Neural cell (in vitro differentiated cells): ENCODE data around the gene KPTN. TPM values are rescaled to one million over a fixed set of nuclear protein-coding genes. Genes with fewer than 3 reads are reported as not detected.

Source experiments
- H2AFZ ChIP-seq: fragments of 200-600, 300-800 bp; sonication (generic), shearing (Covaris generic); 2 replicates; pipeline ENCODE4 v1.6.0; 2014; ENCODE audit warnings: low read depth, mild to moderate bottlenecking, antibody characterized with exemption, low read length, moderate library complexity
- H3F3A ChIP-seq: fragments of 200-600 bp; shearing (Covaris generic); 2 replicates; pipeline ENCODE4 v1.6.1; 2016; ENCODE audit warnings: mild to moderate bottlenecking, moderate library complexity, mixed read lengths, antibody characterized with exemption, low read length; ENCODE audit not compliant: insufficient read depth, poor library complexity, severe bottlenecking
- H3K27ac ChIP-seq: fragments of 200-600, 300-800 bp; sonication (generic), shearing (Covaris generic); 2 replicates; pipeline ENCODE4 v1.5.1; 2014; ENCODE audit warnings: mild to moderate bottlenecking, low read length, moderate library complexity
- H3K27me3 ChIP-seq: fragments of 300-800, 200-600 bp; sonication (generic), shearing (Covaris generic); 2 replicates; pipeline ENCODE4 v1.6.0; 2014; ENCODE audit warnings: mild to moderate bottlenecking, low read depth, low read length, moderate library complexity; ENCODE audit not compliant: insufficient read depth
- H3K36me3 ChIP-seq: fragments of 300-800, 200-600 bp; sonication (generic), shearing (Covaris generic); 2 replicates; pipeline ENCODE4 v1.5.1; 2014; ENCODE audit warnings: mild to moderate bottlenecking, antibody characterized with exemption, low read length, moderate library complexity; ENCODE audit not compliant: insufficient read depth
- H3K4me2 ChIP-seq: fragments of 300-800, 200-600 bp; sonication (generic), shearing (Covaris generic); 2 replicates; pipeline ENCODE4 v1.6.0; 2014; ENCODE audit warnings: mild to moderate bottlenecking, low read length
- H3K4me3 ChIP-seq: fragments of 300-800, 200-600 bp; sonication (generic), shearing (Covaris generic); 2 replicates; pipeline ENCODE4 v1.5.1; 2014; ENCODE audit warnings: mild to moderate bottlenecking, low read length, moderate library complexity
- H3K79me2 ChIP-seq: fragments of 200-600 bp; shearing (Covaris generic); replicated peaks from 2 replicates; pipeline ENCODE4 v1.6.0; 2014; ENCODE audit warnings: mild to moderate bottlenecking, low read length, moderate library complexity; ENCODE audit not compliant: insufficient read depth
- H3K9ac ChIP-seq: fragments of 300-800, 200-600 bp; sonication (generic), shearing (Covaris generic); 2 replicates; pipeline ENCODE4 v1.6.1; 2016; ENCODE audit warnings: mild to moderate bottlenecking, low read length, mixed read lengths
- H3K9me2 ChIP-seq: fragments of 200-600 bp; shearing (Covaris generic); 2 replicates; pipeline ENCODE4 v1.6.1; 2016; ENCODE audit warnings: mild to moderate bottlenecking, low read length, mixed read lengths; ENCODE audit not compliant: insufficient read depth
- H3K9me3 ChIP-seq: fragments of 200-600, 300-800 bp; sonication (generic), shearing (Covaris generic); 2 replicates; pipeline ENCODE4 v1.6.1; 2016; ENCODE audit warnings: mild to moderate bottlenecking, mixed run types, low read length, moderate library complexity, mixed read lengths
- H4K20me1 ChIP-seq: fragments of 200-600 bp; shearing (Covaris generic); 2 replicates; pipeline ENCODE4 v1.6.1; 2016; ENCODE audit warnings: mild to moderate bottlenecking, mixed run types; ENCODE audit not compliant: insufficient read depth
- EP300 ChIP-seq: fragments of 450-650 bp; conservative IDR thresholded peaks from 2 replicates; pipeline ENCODE4 v1.6.1; 2014; ENCODE audit warnings: antibody characterized with exemption, mild to moderate bottlenecking, moderate library complexity; ENCODE audit not compliant: poor library complexity, severe bottlenecking
- EZH2 ChIP-seq: fragments of 200-600, 300-800 bp; shearing (Covaris generic), sonication (generic); IDR thresholded peaks from 2 replicates; pipeline ENCODE4 v1.6.1; 2014; ENCODE audit warnings: antibody characterized with exemption, low read length, borderline replicate concordance, mild to moderate bottlenecking; ENCODE audit not compliant: insufficient read depth, poor library complexity, severe bottlenecking
- MXI1 ChIP-seq: fragments of 450-650 bp; conservative IDR thresholded peaks from 2 replicates; pipeline ENCODE4 v1.6.1; 2014; ENCODE audit warnings: antibody characterized with exemption, mild to moderate bottlenecking; ENCODE audit not compliant: poor library complexity, severe bottlenecking
- POLR2AphosphoS5 ChIP-seq: IDR thresholded peaks from 2 replicates; pipeline ENCODE4 v1.6.1; 2012
- RAD21 ChIP-seq: fragments of 450-650 bp; conservative IDR thresholded peaks from 2 replicates; pipeline ENCODE4 v1.6.1; 2014; ENCODE audit warnings: antibody characterized with exemption, mild to moderate bottlenecking, moderate library complexity
- SMC3 ChIP-seq: fragments of 450-650 bp; conservative IDR thresholded peaks from 2 replicates; pipeline ENCODE4 v1.6.1; 2014; ENCODE audit warnings: antibody characterized with exemption, mild to moderate bottlenecking, moderate library complexity; ENCODE audit not compliant: poor library complexity
- TAF1 ChIP-seq: IDR thresholded peaks from 2 replicates; pipeline ENCODE4 v1.6.1; 2012; ENCODE audit warnings: low read depth
- polyA plus RNA-seq: library from polyadenylated mRNA; depleted of rRNA; stranded (reverse); fragments of >200 nt; gene quantifications from 2 replicates; pipeline ENCODE4 v1.2.3, GENCODE V29; 2014
- TF ChIP-seq, protein P1 (sequence below): fragments of 450-650 bp; IDR thresholded peaks from 2 replicates; pipeline ENCODE4 v1.5.1; 2014; ENCODE audit warnings: antibody characterized with exemption, mild to moderate bottlenecking, moderate library complexity; ENCODE audit not compliant: poor library complexity, severe bottlenecking
- TF ChIP-seq, protein P2 (sequence below): IDR thresholded peaks from 2 replicates; pipeline ENCODE4 v1.6.1; 2012; ENCODE audit warnings: borderline replicate concordance

Gene KPTN
- polyA plus RNA-seq, 1 donor from 2014 or later: 23.8 TPM

DNA sequence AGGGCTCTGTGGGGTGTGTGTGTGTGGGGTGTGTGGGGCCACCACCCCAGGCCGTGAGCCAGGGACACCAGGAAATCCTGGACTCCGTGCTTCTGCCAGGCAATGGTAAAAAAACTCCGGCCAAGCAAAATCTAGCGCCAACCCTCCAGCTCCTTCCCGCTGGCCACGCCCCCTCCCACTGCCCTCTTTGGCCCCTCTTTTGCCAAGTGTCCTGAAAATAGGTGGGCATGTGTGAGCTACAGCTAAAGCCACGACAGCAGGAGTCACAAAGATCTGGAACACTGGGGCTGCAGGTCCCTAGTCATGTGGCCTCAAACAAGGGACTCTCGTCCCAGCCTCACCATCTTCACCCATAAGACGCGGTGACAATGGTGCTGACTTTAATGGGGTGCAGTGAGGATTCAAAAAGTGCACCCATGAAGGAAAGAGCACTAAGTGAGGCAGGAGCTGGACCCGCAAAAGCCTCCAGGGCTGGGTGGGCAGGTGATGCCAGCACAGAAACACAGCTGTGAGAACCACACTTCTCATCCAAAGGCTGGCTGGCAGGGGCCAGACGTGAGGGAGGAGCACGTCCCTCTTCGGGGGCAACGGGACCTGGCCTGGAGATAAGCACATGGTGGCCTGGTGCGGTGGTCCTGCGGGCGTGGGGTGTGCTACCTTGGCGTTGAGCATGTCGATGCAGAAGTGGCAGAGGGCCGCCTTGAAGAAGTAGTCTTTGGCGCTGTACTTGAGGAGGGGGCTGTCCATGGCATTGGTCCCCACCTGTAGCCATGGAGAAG is 7.5 kb upstream of the KPTN start:
- Histone ChIP-seq H3K4me2 (no peak overlapping the region), H3K36me3 (no peaks in the 10 kb centered on the region), H3K27me3 (no peaks in the 10 kb centered on the region), H3K9ac (no peak overlapping the region), H2AFZ (no peak overlapping the region), H3K9me2 (no peaks in the 10 kb centered on the region), H3K79me2 (no peaks in the 10 kb centered on the region), H3F3A (no peaks in the 10 kb centered on the region), H3K4me3 (no peak overlapping the region), H4K20me1 (no peaks in the 10 kb centered on the region), H3K27ac (no peak overlapping the region), H3K9me3 (no peaks in the 10 kb centered on the region)
- no peak for TF ChIP-seq TAF1
- no peak for TF ChIP-seq SMC3
- TF ChIP-seq MXI1: no peak
- no peak for TF ChIP-seq RAD21
- no peak for TF ChIP-seq POLR2AphosphoS5
- no peak for TF ChIP-seq EP300
- no peak for TF ChIP-seq EZH2
- TF ChIP-seq, protein P1, sequence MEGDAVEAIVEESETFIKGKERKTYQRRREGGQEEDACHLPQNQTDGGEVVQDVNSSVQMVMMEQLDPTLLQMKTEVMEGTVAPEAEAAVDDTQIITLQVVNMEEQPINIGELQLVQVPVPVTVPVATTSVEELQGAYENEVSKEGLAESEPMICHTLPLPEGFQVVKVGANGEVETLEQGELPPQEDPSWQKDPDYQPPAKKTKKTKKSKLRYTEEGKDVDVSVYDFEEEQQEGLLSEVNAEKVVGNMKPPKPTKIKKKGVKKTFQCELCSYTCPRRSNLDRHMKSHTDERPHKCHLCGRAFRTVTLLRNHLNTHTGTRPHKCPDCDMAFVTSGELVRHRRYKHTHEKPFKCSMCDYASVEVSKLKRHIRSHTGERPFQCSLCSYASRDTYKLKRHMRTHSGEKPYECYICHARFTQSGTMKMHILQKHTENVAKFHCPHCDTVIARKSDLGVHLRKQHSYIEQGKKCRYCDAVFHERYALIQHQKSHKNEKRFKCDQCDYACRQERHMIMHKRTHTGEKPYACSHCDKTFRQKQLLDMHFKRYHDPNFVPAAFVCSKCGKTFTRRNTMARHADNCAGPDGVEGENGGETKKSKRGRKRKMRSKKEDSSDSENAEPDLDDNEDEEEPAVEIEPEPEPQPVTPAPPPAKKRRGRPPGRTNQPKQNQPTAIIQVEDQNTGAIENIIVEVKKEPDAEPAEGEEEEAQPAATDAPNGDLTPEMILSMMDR: no peak
- TF ChIP-seq, protein P2, sequence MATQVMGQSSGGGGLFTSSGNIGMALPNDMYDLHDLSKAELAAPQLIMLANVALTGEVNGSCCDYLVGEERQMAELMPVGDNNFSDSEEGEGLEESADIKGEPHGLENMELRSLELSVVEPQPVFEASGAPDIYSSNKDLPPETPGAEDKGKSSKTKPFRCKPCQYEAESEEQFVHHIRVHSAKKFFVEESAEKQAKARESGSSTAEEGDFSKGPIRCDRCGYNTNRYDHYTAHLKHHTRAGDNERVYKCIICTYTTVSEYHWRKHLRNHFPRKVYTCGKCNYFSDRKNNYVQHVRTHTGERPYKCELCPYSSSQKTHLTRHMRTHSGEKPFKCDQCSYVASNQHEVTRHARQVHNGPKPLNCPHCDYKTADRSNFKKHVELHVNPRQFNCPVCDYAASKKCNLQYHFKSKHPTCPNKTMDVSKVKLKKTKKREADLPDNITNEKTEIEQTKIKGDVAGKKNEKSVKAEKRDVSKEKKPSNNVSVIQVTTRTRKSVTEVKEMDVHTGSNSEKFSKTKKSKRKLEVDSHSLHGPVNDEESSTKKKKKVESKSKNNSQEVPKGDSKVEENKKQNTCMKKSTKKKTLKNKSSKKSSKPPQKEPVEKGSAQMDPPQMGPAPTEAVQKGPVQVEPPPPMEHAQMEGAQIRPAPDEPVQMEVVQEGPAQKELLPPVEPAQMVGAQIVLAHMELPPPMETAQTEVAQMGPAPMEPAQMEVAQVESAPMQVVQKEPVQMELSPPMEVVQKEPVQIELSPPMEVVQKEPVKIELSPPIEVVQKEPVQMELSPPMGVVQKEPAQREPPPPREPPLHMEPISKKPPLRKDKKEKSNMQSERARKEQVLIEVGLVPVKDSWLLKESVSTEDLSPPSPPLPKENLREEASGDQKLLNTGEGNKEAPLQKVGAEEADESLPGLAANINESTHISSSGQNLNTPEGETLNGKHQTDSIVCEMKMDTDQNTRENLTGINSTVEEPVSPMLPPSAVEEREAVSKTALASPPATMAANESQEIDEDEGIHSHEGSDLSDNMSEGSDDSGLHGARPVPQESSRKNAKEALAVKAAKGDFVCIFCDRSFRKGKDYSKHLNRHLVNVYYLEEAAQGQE: no peak

DNA sequence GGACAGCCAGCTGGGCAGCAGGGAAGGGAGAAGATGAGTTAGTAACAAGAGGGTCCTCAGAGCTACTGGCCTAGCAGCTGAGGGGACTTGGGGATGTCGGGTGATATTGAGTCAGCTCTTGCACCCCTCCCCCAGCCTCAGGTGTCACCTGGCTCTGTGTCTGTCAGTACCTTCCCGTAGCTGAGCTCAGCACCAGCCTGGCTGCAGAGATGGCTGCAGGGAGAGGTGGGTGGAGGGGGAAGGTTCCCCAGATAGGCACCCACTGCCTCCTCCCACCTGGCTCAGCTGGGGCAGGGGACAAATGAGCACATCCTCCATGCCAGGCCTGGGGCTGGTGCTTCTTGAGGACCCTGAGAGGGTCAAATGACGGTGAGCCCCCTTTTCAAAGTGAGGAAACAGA is 6.8 kb upstream of the KPTN start:
- H3K27ac ChIP-seq: no peak overlapping the region
- H2AFZ ChIP-seq: no peak overlapping the region
- H3K9me3 ChIP-seq: no peaks in the 10 kb centered on the region

More for the DNA sequence above, 6.8 kb upstream of the KPTN start:
- TF ChIP-seq EP300 (no peak), MXI1 (no peak), SMC3 (no peak), EZH2 (no peak), TAF1 (no peak), RAD21 (no peak), POLR2AphosphoS5 (no peak)
- TF ChIP-seq, protein P1: no peak
- TF ChIP-seq, protein P2: no peak
- no peaks in the 10 kb centered on the region for H3K27me3 ChIP-seq
- H3K79me2 ChIP-seq: no peaks in the 10 kb centered on the region
- H3K9ac ChIP-seq: no peak overlapping the region
- no peaks in the 10 kb centered on the region for H3F3A ChIP-seq
- H3K4me3 ChIP-seq: no peak overlapping the region
- no peak overlapping the region for H3K4me2 ChIP-seq
- no peaks in the 10 kb centered on the region for H3K9me2 ChIP-seq
- H4K20me1 ChIP-seq: no peaks in the 10 kb centered on the region
- no peaks in the 10 kb centered on the region for H3K36me3 ChIP-seq
